K562 (cell line): ENCODE results near the gene ARV1. TPM values are rescaled to one million over a fixed set of nuclear protein-coding genes. Genes with fewer than 3 reads are reported as not detected.
A peak's percentile ranks its signal among the peaks of the same experiment; 100 is the strongest.
"Not testable (repeated sequence)": the region's sequence is repeated elsewhere in the genome, so short reads cannot be mapped to it uniquely, and the experiment has no call there.

Source experiments
- ATAC-seq: fragments of 200-7000 bp; cut with Tn5 transposase; 3 replicates; pipeline ENCODE4 v1.9.1; 2020; ENCODE audit warnings: moderate library complexity
- BruUV-seq: library from RNA; stranded (reverse); fragments of 400-500 nt; replicated peaks from 2 replicates; lab custom pipeline; 2021; lab: Mats Ljungman, UMichigan
- CTCF ChIA-PET: fragments of 300-600 bp; formaldehyde crosslinking; extraction: SDS; loops from one replicate; lab custom pipeline; 2021; ENCODE audit warnings: low intra/inter-chr PET ratio; lab: Yijun Ruan, JAX
- POLR2A ChIA-PET: fragments of 300-600, 350-650 bp; sonication (Branson Sonifier 250); formaldehyde crosslinking; extraction: SDS; loops from one replicate; lab custom pipeline; 2021; ENCODE audit warnings: antibody characterized with exemption, inconsistent platforms; lab: Yijun Ruan, JAX
- DNase-seq, 4 experiments: peaks; one replicate each; pipeline versions ENCODE4 v3.0.0 to v3.0.0-alpha.2; 2011 to 2018; ENCODE audit warnings: low spot score in 3 of 4, mixed read lengths in 3 of 4; ENCODE audit errors: extremely low read depth in 1 of 4
- FAIRE-seq: peaks from 2 replicates; lab custom pipeline; 2011; peaks lifted over from hg19 to GRCh38; lab: Jason Lieb, UNC
- H2AFZ ChIP-seq: 2 replicates; pipeline ENCODE4 v1.6.0; 2011; ENCODE audit warnings: low read depth, low read length, control low read depth, inconsistent platforms
- H3K27ac ChIP-seq: fragments of 200-600 bp; 3 replicates; pipeline ENCODE4 v1.8.0; 2011; ENCODE audit warnings: low read depth, mild to moderate bottlenecking, control low read depth, inconsistent platforms, low read length, moderate library complexity, mixed read lengths; ENCODE audit errors: extremely low read depth
- H3K27me3 ChIP-seq, 2 experiments: fragments of 300-600 bp in 1 of 2; 2 replicates in 1 of 2; 3 replicates in 1 of 2; pipeline versions ENCODE4 v1.6.0 to v1.8.0; 2011; ENCODE audit warnings: inconsistent platforms in 2 of 2, low read length in 2 of 2, mild to moderate bottlenecking in 1 of 2, mixed read lengths in 1 of 2, moderate library complexity in 1 of 2; ENCODE audit not compliant: control insufficient read depth in 2 of 2, insufficient read depth in 2 of 2
- H3K36me3 ChIP-seq: fragments of 300-600 bp; 3 replicates; pipeline ENCODE4 v1.8.0; 2011; ENCODE audit warnings: mild to moderate bottlenecking, low read length, inconsistent platforms; ENCODE audit not compliant: control insufficient read depth, insufficient read depth
- H3K4me1 ChIP-seq, 2 experiments: fragments of 200-600 bp in 1 of 2; replicated peaks in 1 of 2; 2 replicates in 1 of 2; 3 replicates in 1 of 2; pipeline versions ENCODE4 v1.5.1 to v1.8.0; 2011; ENCODE audit warnings: inconsistent platforms in 2 of 2, low read length in 2 of 2, mild to moderate bottlenecking in 1 of 2, mixed read lengths in 1 of 2, moderate library complexity in 1 of 2; ENCODE audit not compliant: control insufficient read depth in 2 of 2, insufficient read depth in 2 of 2
- H3K4me2 ChIP-seq: 2 replicates; pipeline ENCODE4 v1.6.1; 2011; ENCODE audit warnings: low read length, control low read depth, inconsistent platforms, mixed read lengths; ENCODE audit not compliant: insufficient read depth
- H3K4me3 ChIP-seq: fragments of 200-600 bp; sonication (generic), shearing (Covaris generic); 2 replicates; pipeline ENCODE4 v1.5.1; 2016; ENCODE audit warnings: control low read depth, inconsistent platforms
- H3K79me2 ChIP-seq: fragments of 200-600 bp; 3 replicates; pipeline ENCODE4 v1.8.0; 2011; ENCODE audit warnings: low read length, inconsistent platforms; ENCODE audit not compliant: control insufficient read depth, insufficient read depth
- H3K9ac ChIP-seq, 2 experiments: 2 replicates each; pipeline versions ENCODE4 v1.6.0 to v1.6.1; 2011; ENCODE audit warnings: low read depth in 2 of 2, low read length in 2 of 2, control low read depth in 1 of 2, inconsistent platforms in 1 of 2, mild to moderate bottlenecking in 1 of 2, mixed read lengths in 1 of 2; ENCODE audit not compliant: insufficient read depth in 1 of 2
- H3K9me1 ChIP-seq: one replicate; pipeline ENCODE4 v1.6.0; 2011; ENCODE audit warnings: inconsistent platforms, mild to moderate bottlenecking, low read length, moderate library complexity; ENCODE audit not compliant: control insufficient read depth, insufficient read depth
- H3K9me3 ChIP-seq: replicated peaks from 2 replicates; pipeline ENCODE4 v1.5.1; 2011; ENCODE audit warnings: low read depth, low read length, inconsistent platforms; ENCODE audit not compliant: control insufficient read depth, insufficient read depth
- H4K20me1 ChIP-seq: replicated peaks from 2 replicates; pipeline ENCODE4 v1.6.1; 2011; ENCODE audit warnings: low read length, inconsistent platforms, mixed read lengths; ENCODE audit not compliant: control insufficient read depth, insufficient read depth
- ARID2 ChIP-seq: fragments of 450-650 bp; IDR thresholded peaks from 2 replicates; pipeline ENCODE4 v1.6.1; 2017; ENCODE audit warnings: antibody characterized with exemption, mild to moderate bottlenecking
- CREM ChIP-seq: IDR thresholded peaks from 2 replicates; pipeline ENCODE4 v1.6.1; 2014; ENCODE audit warnings: antibody characterized with exemption, low read depth
- ELF4 ChIP-seq: fragments of 450-650 bp; formaldehyde crosslinking; IDR thresholded peaks from 2 replicates; pipeline ENCODE4 v1.4.0; 2022; ENCODE audit warnings: missing genetic modification characterization
- ETV5 ChIP-seq: sonication (generic); formaldehyde crosslinking; IDR thresholded peaks from 2 replicates; pipeline ENCODE4 v1.4.0; 2020; ENCODE audit warnings: low read depth, mild to moderate bottlenecking, missing genetic modification reagents
- FOXK1 ChIP-seq: sonication (generic); formaldehyde crosslinking; IDR thresholded peaks from 2 replicates; pipeline ENCODE4 v1.8.0; 2022; ENCODE audit warnings: missing genetic modification reagents, mild to moderate bottlenecking, borderline replicate concordance
- FOXK2 ChIP-seq, 2 experiments: fragments of 450-650 bp; IDR thresholded peaks in 1 of 2; conservative IDR thresholded peaks in 1 of 2; 2 replicates each; pipeline ENCODE4 v1.6.1; 2016; ENCODE audit warnings: low read depth in 2 of 2, mild to moderate bottlenecking in 1 of 2
- LEF1 ChIP-seq: fragments of 450-650 bp; IDR thresholded peaks from 2 replicates; pipeline ENCODE4 v1.6.1; 2016; ENCODE audit warnings: mild to moderate bottlenecking
- MBD2 ChIP-seq: sonication (generic); IDR thresholded peaks from 2 replicates; pipeline ENCODE4 v1.6.1; 2016; ENCODE audit warnings: low read depth, borderline replicate concordance
- MTA1 ChIP-seq: fragments of 450-650 bp; IDR thresholded peaks from 2 replicates; pipeline ENCODE4 v1.6.1; 2017; ENCODE audit warnings: borderline replicate concordance
- MTA2 ChIP-seq: fragments of 450-650 bp; IDR thresholded peaks from 2 replicates; pipeline ENCODE4 v1.6.1; 2016; ENCODE audit warnings: low read depth
- NBN ChIP-seq: fragments of 450-650 bp; IDR thresholded peaks from 2 replicates; pipeline ENCODE4 v1.6.1; 2016; ENCODE audit warnings: low read depth, mild to moderate bottlenecking
- NFIC ChIP-seq: fragments of 450-650 bp; IDR thresholded peaks from 2 replicates; pipeline ENCODE4 v1.6.1; 2017; ENCODE audit warnings: mild to moderate bottlenecking, inconsistent platforms
- RBBP5 ChIP-seq: fragments of 200-600 bp; sonication (generic); IDR thresholded peaks from 2 replicates; pipeline ENCODE4 v1.6.1; 2012; ENCODE audit warnings: borderline replicate concordance, mild to moderate bottlenecking, low read length, control low read depth, inconsistent platforms; ENCODE audit not compliant: insufficient read depth, poor library complexity, severe bottlenecking
- SRF ChIP-seq, 2 experiments: fragments of 250-450, 450-650 bp in 1 of 2; sonication (Bioruptor Pico) in 1 of 2; sonication (generic) in 1 of 2; formaldehyde crosslinking; IDR thresholded peaks; 2 replicates each; pipeline versions ENCODE4 v1.5.0 to v1.5.1; 2020 to 2022; ENCODE audit warnings: mild to moderate bottlenecking in 1 of 2, missing genetic modification reagents in 1 of 2
- ZBTB17 ChIP-seq: fragments of 450-650 bp; formaldehyde crosslinking; IDR thresholded peaks from 2 replicates; pipeline ENCODE4 v1.4.0; 2020; ENCODE audit warnings: mild to moderate bottlenecking
- ZBTB2 ChIP-seq: fragments of 450-650 bp; IDR thresholded peaks from 2 replicates; pipeline ENCODE4 v1.6.1; 2016; ENCODE audit warnings: antibody characterized with exemption
- ZNF121 ChIP-seq: sonication (generic); formaldehyde crosslinking; conservative IDR thresholded peaks from 2 replicates; pipeline ENCODE4 v1.8.0; 2022; ENCODE audit warnings: missing genetic modification reagents
- ZNF395 ChIP-seq: fragments of 200-800 bp; sonication (Bioruptor generic); IDR thresholded peaks from 2 replicates; pipeline ENCODE4 v1.6.1; 2017; ENCODE audit warnings: missing genetic modification characterization, missing compliant biosample characterization
- ZSCAN29 ChIP-seq: fragments of 450-650 bp; IDR thresholded peaks from 2 replicates; pipeline ENCODE4 v1.6.1; 2017
- WGBS: fragments of 100-300 bp; shearing (Covaris generic); methylation state at CpG from one replicate; pipeline ENCODE4 v1.1.6; 2016; ENCODE audit warnings: low coverage, mixed read lengths; ENCODE audit not compliant: insufficient coverage; ENCODE audit errors: missing lambda C conversion rate; 5-methylcytosine and 5-hydroxymethylcytosine counted together
- in situ Hi-C: fragments of 300-500 bp; cut with MboI; formaldehyde crosslinking; loops from 4 replicates; pipeline ENCODE4 v1.15.0; 2018; ENCODE audit warnings: inconsistent platforms, mixed read lengths
- intact Hi-C: fragments of 100-400 bp; cut with micrococcal nuclease; formaldehyde crosslinking; loops from 2 replicates; pipeline ENCODE4 v1.14.2; 2022
- polyA plus RNA-seq, 8 experiments: library from polyadenylated mRNA; depleted of rRNA in 4 of 8; stranded (reverse) in 5 of 8; unstranded in 3 of 8; fragments of >200 nt; fragmentation: Nextera tagmentation in 2 of 8; fragmentation: Illumina TruSeq in 1 of 8; extraction: Ambion mirVana in 2 of 8; extraction: Trizol in 1 of 8; gene quantifications; 2 replicates each; pipeline versions ENCODE4 v1.2.1 to v1.2.3, GENCODE V29; 2011 to 2014; ENCODE audit warnings: inconsistent platforms in 1 of 8, missing spikeins in 1 of 8
- total RNA-seq, 7 experiments: library from RNA; depleted of rRNA in 6 of 7; stranded (reverse); fragments of >200 nt in 6 of 7; fragmentation: Illumina TruSeq in 2 of 7; extraction: Trizol in 2 of 7; gene quantifications; 2 replicates each; pipeline versions ENCODE4 v1.2.1 to v1.2.3, GENCODE V29; 2011 to 2021; ENCODE audit warnings: low replicate concordance in 1 of 7

Gene ARV1
- total and polyA plus RNA-seq, 9 of the 15 experiments (the other 6 are each of a cell fraction or from before 2014, with no cell fraction given): 54.8 to 139 (median 74.0) TPM

- Histone ChIP-seq H3K4me2 (peak overlapping the region; percentile 77), H3K27ac (peak overlapping the region; percentile 80), H3K9ac (peak overlapping the region in 1 of 2 experiments; percentile 58; a peak in 2 of 4 replicates), H2AFZ (peak overlapping the region; percentile 88), H3K9me3 (peaks cover 15% of the 10 kb centered on the region), H3K4me1 (peaks cover 6 to 43% of the 10 kb centered on the region in 2 experiments)
- in situ Hi-C loops, CTCF ChIA-PET, FAIRE-seq, H3K79me2 ChIP-seq, H3K36me3 ChIP-seq, H3K9me1 ChIP-seq, H3K27me3 ChIP-seq, H4K20me1 ChIP-seq, H3K4me3 ChIP-seq, BruUV-seq: not testable (repeated sequence)
- WGBS: 7% methylated on average over 10 of the region's 10 CpGs
- intact Hi-C loops: loop anchor here (2.0 kb wide), 2 partner anchors 19 to 67 kb away; partner anchors contain the start of genes ARV1 and TTC13
- ATAC-seq (peak; percentile 41), DNase-seq (peak in 2 of 4 experiments; percentile 43 to 72)
- POLR2A ChIA-PET: interaction anchor here (0.6 to 2.6 kb wide), 5 partner anchors 8 to 154 kb away, joined by 3 to 16 read pairs (median 11); no protein-coding TSS in a partner anchor
- TF ChIP-seq NFIC (peak; percentile 40), ZBTB17 (CRISPR knock-in tag) (peak; percentile 26; the same call in 1 of the 2 replicates), ZSCAN29 (0 out of 2 replicates have a peak, but pooled peaks have one; percentile 46), MTA2 (peak; percentile 66), SRF (CRISPR knock-in tag; IDR thresholded peaks at IDR 0.05) (peak in 1 of 2 experiments; percentile 27; a peak in 1 of 4 replicates), ZNF395 (CRISPR knock-in tag) (peak; percentile 43; the same call in 1 of the 2 replicates), LEF1 (peak; percentile 64; the same call in 1 of the 2 replicates), ELF4 (CRISPR knock-in tag) (0 out of 2 replicates have a peak, but pooled peaks have one; percentile 42), MBD2 (peak; percentile 64; the same call in 1 of the 2 replicates), ZNF121 (peak; percentile 86), CREM (peak; percentile 41), ZBTB2 (peak; percentile 81; the same call in 1 of the 2 replicates), MTA1 (peak; percentile 82), ARID2 (peak; percentile 44; the same call in 1 of the 2 replicates), ETV5 (CRISPR knock-in tag) (peak; percentile 66), NBN (peak; percentile 72; the same call in 1 of the 2 replicates), RBBP5 (peak; percentile 23), FOXK1 (peak; percentile 70; the same call in 1 of the 2 replicates), FOXK2 (conservative IDR thresholded peaks at IDR 0.05 in 1 of 2, IDR thresholded peaks at IDR 0.05 in 1 of 2; ENCODE audit: low read depth in 2 of 2) (0 out of 4 replicates have a peak, but pooled peaks of 1 of the 2 experiments have one; percentile 35)
Observed at GRCh38 chr1:231045921-231046729, 67.2 kb downstream of the ARV1 start.
